HepG2 (cell line): ENCODE measurements around the gene CYP26A1. TPM values are rescaled to one million over a fixed set of nuclear protein-coding genes. Genes with fewer than 3 reads are reported as not detected.

Experiments
- BCLAF1 ChIP-seq: fragments of 450-650 bp; IDR thresholded peaks from 2 replicates; pipeline ENCODE4 v1.6.1; 2017; ENCODE audit warnings: mild to moderate bottlenecking
- CCAR2 ChIP-seq: fragments of 200-400 bp; formaldehyde crosslinking; optimal IDR thresholded peaks from 2 replicates; pipeline ENCODE3; 2018; ENCODE audit warnings: low read depth, mild to moderate bottlenecking, low read length, moderate library complexity
- CREB1 ChIP-seq, 2 experiments: fragments of 450-650 bp in 1 of 2; IDR thresholded peaks; 2 replicates each; pipeline ENCODE4 v1.6.1; 2016 to 2017; ENCODE audit warnings: control low read depth in 1 of 2, mild to moderate bottlenecking in 1 of 2, missing compliant biosample characterization in 1 of 2, missing genetic modification characterization in 1 of 2
- ELF3 ChIP-seq: IDR thresholded peaks from 2 replicates; pipeline ENCODE4 v1.6.1; 2016; ENCODE audit warnings: missing genetic modification reagents, missing compliant biosample characterization
- FOXK2 ChIP-seq: fragments of 450-650 bp; IDR thresholded peaks from 2 replicates; pipeline ENCODE4 v1.6.1; 2016
- NFYB ChIP-seq: sonication (generic); formaldehyde crosslinking; IDR thresholded peaks from 2 replicates; pipeline ENCODE4 v1.4.0; 2020; ENCODE audit warnings: missing genetic modification reagents
- RBAK ChIP-seq: sonication (generic); formaldehyde crosslinking; IDR thresholded peaks from 2 replicates; pipeline ENCODE4 v1.5.1; 2020; ENCODE audit warnings: mild to moderate bottlenecking, missing genetic modification reagents
- SALL1 ChIP-seq: sonication (generic); formaldehyde crosslinking; IDR thresholded peaks from 2 replicates; pipeline ENCODE4 v1.8.0; 2022; ENCODE audit warnings: mild to moderate bottlenecking, missing genetic modification reagents
- ZKSCAN5 ChIP-seq: sonication (generic); formaldehyde crosslinking; IDR thresholded peaks from 2 replicates; pipeline ENCODE4 v1.5.1; 2020; ENCODE audit warnings: mild to moderate bottlenecking, missing genetic modification reagents
- ZNF225 ChIP-seq: sonication (generic); formaldehyde crosslinking; IDR thresholded peaks from 2 replicates; pipeline ENCODE4 v1.4.0; 2020; ENCODE audit warnings: mild to moderate bottlenecking, missing genetic modification reagents
- ZNF317 ChIP-seq: sonication (generic); formaldehyde crosslinking; IDR thresholded peaks from 2 replicates; pipeline ENCODE4 v1.5.0; 2020; ENCODE audit warnings: mild to moderate bottlenecking, missing genetic modification reagents
- ZNF558 ChIP-seq: sonication (generic); formaldehyde crosslinking; IDR thresholded peaks from 2 replicates; pipeline ENCODE4 v1.9.0; 2022; ENCODE audit warnings: mild to moderate bottlenecking, missing genetic modification reagents, borderline replicate concordance
- ZNF616 ChIP-seq: sonication (generic); formaldehyde crosslinking; IDR thresholded peaks from 2 replicates; pipeline ENCODE4 v1.5.0; 2020; ENCODE audit warnings: low read depth, mild to moderate bottlenecking, missing genetic modification reagents
- ZNF639 ChIP-seq: conservative IDR thresholded peaks from 2 replicates; pipeline ENCODE4 v1.6.1; 2018; ENCODE audit warnings: missing genetic modification reagents
- ZSCAN21 ChIP-seq: sonication (generic); formaldehyde crosslinking; IDR thresholded peaks from 2 replicates; pipeline ENCODE4 v1.8.0; 2022; ENCODE audit warnings: mild to moderate bottlenecking, missing genetic modification reagents, moderate library complexity, borderline replicate concordance
- polyA plus RNA-seq, 8 experiments: library from polyadenylated mRNA; depleted of rRNA in 3 of 8; stranded (reverse) in 7 of 8; unstranded in 1 of 8; fragments of >200 nt; fragmentation: Illumina TruSeq in 4 of 8; extraction: Trizol in 4 of 8; gene quantifications; 2 replicates each; pipeline versions ENCODE4 v1.2.1 to v1.2.3, GENCODE V29; 2011 to 2016; ENCODE audit warnings: low read depth in 4 of 8, missing spikeins in 1 of 8, mixed read lengths in 1 of 8; ENCODE audit not compliant: insufficient read depth in 1 of 8
- total RNA-seq, 5 experiments: library from RNA; depleted of rRNA; stranded (reverse); fragments of >200 nt; fragmentation: Illumina TruSeq; extraction: Trizol; gene quantifications; 2 replicates each; pipeline ENCODE4 v1.2.3, GENCODE V29; 2016; ENCODE audit warnings: low read depth in 1 of 5
- TF ChIP-seq, protein P1 (sequence below): sonication (generic); formaldehyde crosslinking; IDR thresholded peaks from 2 replicates; pipeline ENCODE4 v1.8.0; 2022; ENCODE audit warnings: missing genetic modification reagents, mild to moderate bottlenecking, moderate library complexity, borderline replicate concordance
- TF ChIP-seq, protein P2 (sequence below): sonication (generic); formaldehyde crosslinking; IDR thresholded peaks from 2 replicates; pipeline ENCODE4 v1.8.1; 2023; ENCODE audit warnings: mild to moderate bottlenecking, moderate library complexity, missing genetic modification reagents
- TF ChIP-seq, protein P3 (sequence below): sonication (generic); formaldehyde crosslinking; IDR thresholded peaks from 2 replicates; pipeline ENCODE4 v1.4.0; 2020; ENCODE audit warnings: missing genetic modification reagents
- TF ChIP-seq, protein P4 (sequence below): sonication (generic); formaldehyde crosslinking; IDR thresholded peaks from 2 replicates; pipeline ENCODE4 v1.4.0; 2020; ENCODE audit warnings: missing genetic modification reagents

Gene CYP26A1
- total and polyA plus RNA-seq, 2 of the 13 experiments (the other 11 are each of a cell fraction or from before 2014, with no cell fraction given) = 0.15 TPM; not detected in 1

GRCh38 chr10:93071674-93072224, 1.9 kb upstream of the CYP26A1 start (continued):
- no peak for TF ChIP-seq ZSCAN21 (CRISPR knock-in tag)
- no peak for TF ChIP-seq CREB1 (IDR thresholded peaks at IDR 0.05)
- TF ChIP-seq CREB1 (CRISPR knock-in tag; IDR thresholded peaks at IDR 0.05) = no peak
- no peak for TF ChIP-seq ZNF225 (CRISPR knock-in tag)
- TF ChIP-seq CCAR2 = no peak
- no peak for TF ChIP-seq ZNF639 (CRISPR knock-in tag)
- TF ChIP-seq, protein P1, sequence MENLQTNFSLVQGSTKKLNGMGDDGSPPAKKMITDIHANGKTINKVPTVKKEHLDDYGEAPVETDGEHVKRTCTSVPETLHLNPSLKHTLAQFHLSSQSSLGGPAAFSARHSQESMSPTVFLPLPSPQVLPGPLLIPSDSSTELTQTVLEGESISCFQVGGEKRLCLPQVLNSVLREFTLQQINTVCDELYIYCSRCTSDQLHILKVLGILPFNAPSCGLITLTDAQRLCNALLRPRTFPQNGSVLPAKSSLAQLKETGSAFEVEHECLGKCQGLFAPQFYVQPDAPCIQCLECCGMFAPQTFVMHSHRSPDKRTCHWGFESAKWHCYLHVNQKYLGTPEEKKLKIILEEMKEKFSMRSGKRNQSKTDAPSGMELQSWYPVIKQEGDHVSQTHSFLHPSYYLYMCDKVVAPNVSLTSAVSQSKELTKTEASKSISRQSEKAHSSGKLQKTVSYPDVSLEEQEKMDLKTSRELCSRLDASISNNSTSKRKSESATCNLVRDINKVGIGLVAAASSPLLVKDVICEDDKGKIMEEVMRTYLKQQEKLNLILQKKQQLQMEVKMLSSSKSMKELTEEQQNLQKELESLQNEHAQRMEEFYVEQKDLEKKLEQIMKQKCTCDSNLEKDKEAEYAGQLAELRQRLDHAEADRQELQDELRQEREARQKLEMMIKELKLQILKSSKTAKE (CRISPR knock-in tag) = peak; percentile 99
- TF ChIP-seq ELF3 (CRISPR knock-in tag) = peak; percentile 52; the same call in 1 of the 2 replicates
- TF ChIP-seq ZNF558 = no peak
- TF ChIP-seq ZNF317 (CRISPR knock-in tag) = no peak
- no peak for TF ChIP-seq ZNF616 (CRISPR knock-in tag)
- TF ChIP-seq SALL1 (CRISPR knock-in tag) = peak; percentile 69
- no peak for TF ChIP-seq RBAK (CRISPR knock-in tag)
- TF ChIP-seq NFYB (CRISPR knock-in tag) = peak; percentile 55
- TF ChIP-seq, protein P2, sequence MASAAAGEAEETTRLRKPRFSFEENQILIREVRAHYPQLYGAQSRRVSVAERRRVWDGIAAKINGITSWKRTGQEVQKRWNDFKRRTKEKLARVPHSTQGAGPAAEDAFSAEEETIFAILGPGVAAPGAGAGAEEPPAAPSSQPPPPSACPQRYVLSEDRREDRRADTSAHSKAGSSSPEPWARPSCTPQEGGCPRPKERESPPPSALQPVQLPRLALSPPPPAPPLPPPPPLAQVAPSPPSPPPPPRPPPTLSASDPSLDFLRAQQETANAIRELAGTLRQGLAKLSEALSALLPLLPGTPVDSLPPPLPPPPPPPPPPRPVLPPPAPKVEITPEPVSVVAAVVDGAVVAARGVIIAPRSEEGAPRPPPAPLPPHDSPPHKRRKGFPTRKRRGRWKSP = peak; percentile 7; the same call in 1 of the 2 replicates
- no peak for TF ChIP-seq BCLAF1
- TF ChIP-seq, protein P3, sequence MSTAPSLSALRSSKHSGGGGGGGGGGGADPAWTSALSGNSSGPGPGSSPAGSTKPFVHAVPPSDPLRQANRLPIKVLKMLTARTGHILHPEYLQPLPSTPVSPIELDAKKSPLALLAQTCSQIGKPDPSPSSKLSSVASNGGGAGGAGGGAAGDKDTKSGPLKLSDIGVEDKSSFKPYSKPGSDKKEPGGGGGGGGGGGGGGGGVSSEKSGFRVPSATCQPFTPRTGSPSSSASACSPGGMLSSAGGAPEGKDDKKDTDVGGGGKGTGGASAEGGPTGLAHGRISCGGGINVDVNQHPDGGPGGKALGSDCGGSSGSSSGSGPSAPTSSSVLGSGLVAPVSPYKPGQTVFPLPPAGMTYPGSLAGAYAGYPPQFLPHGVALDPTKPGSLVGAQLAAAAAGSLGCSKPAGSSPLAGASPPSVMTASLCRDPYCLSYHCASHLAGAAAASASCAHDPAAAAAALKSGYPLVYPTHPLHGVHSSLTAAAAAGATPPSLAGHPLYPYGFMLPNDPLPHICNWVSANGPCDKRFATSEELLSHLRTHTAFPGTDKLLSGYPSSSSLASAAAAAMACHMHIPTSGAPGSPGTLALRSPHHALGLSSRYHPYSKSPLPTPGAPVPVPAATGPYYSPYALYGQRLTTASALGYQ = no peak
- TF ChIP-seq, protein P4, sequence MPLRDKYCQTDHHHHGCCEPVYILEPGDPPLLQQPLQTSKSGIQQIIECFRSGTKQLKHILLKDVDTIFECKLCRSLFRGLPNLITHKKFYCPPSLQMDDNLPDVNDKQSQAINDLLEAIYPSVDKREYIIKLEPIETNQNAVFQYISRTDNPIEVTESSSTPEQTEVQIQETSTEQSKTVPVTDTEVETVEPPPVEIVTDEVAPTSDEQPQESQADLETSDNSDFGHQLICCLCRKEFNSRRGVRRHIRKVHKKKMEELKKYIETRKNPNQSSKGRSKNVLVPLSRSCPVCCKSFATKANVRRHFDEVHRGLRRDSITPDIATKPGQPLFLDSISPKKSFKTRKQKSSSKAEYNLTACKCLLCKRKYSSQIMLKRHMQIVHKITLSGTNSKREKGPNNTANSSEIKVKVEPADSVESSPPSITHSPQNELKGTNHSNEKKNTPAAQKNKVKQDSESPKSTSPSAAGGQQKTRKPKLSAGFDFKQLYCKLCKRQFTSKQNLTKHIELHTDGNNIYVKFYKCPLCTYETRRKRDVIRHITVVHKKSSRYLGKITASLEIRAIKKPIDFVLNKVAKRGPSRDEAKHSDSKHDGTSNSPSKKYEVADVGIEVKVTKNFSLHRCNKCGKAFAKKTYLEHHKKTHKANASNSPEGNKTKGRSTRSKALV = peak; percentile 91
- no peak for TF ChIP-seq FOXK2
- no peak for TF ChIP-seq ZKSCAN5 (CRISPR knock-in tag)
